ENCODE measurements around the gene AKAP6. TPM values are rescaled to one million over a fixed set of nuclear protein-coding genes. Genes with fewer than 3 reads are reported as not detected.

Gene AKAP6
- total and polyA plus RNA-seq, 5 donors, result 15.8 to 138 (median 115) TPM

DNA sequence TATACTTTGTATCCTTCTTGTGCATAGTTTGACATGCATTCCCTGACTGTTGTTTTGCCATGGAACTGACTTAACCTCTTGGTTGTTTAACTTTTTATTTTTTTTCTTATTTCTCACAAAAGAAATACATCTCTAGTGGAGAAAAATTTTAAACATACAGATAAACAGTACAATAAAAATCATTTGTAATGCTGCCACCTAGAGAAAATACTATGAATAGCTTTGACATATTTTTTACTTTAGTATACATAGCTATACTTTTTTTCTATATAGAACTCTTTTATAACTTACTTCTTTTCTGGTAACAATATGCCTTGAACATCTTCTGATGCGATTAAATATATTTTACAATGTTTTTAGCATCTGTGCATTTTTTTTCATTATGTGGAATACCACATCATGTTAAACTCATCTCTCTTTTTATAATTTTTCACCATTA is 184.5 kb downstream of the AKAP6 start:
- Histone ChIP-seq H3K4me3 (ENCODE audit: low read length) (no peak overlapping the region), H3K9me3 (ENCODE audit: control insufficient read depth, low read length) (no peaks in the 10 kb centered on the region), H3K27me3 (ENCODE audit: control insufficient read depth, insufficient read depth) (no peaks in the 10 kb centered on the region), H3K4me1 (ENCODE audit: control insufficient read depth, insufficient read depth, low read length) (peaks cover 3% of the 10 kb centered on the region), H3K27ac (ENCODE audit: low read length) (no peak overlapping the region)
- ATAC-seq, result no peak
- intact Hi-C loops (cut with DNase I), result no loop called here
- no peak for DNase-seq
- WGBS, result 63% methylated on average over 1 of the region's 1 CpG

DNA sequence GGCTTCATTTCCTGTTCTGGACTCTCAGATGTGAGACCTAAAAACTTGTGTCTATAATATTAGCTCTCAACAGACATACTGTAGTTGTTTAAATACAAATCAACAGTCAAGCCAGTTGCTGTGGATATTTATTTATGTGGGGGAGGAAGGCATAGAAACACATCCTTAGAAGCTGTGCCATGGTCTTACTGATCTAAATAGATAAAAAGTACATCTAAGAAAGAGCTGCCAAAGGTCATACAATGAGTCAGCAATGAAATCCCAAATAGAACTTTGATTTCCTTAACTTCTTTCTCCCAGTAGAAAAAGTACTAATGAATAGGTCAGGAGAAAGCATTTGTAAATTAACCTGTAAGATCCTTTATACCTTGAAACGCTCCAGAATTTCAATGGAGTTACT is 185.1 kb downstream of the AKAP6 start:
- DNase-seq (no peak), ATAC-seq (no peak)
- Histone ChIP-seq H3K9me3 (ENCODE audit: control insufficient read depth, low read length) (no peaks in the 10 kb centered on the region), H3K27ac (ENCODE audit: low read length) (no peak overlapping the region), H3K4me1 (ENCODE audit: control insufficient read depth, insufficient read depth, low read length) (peaks cover 3% of the 10 kb centered on the region), H3K27me3 (ENCODE audit: control insufficient read depth, insufficient read depth) (no peaks in the 10 kb centered on the region), H3K4me3 (ENCODE audit: low read length) (no peak overlapping the region)
- intact Hi-C loops (cut with DNase I), result no loop called here
- WGBS, result 0% methylated on average over 1 of the region's 1 CpG

DNA sequence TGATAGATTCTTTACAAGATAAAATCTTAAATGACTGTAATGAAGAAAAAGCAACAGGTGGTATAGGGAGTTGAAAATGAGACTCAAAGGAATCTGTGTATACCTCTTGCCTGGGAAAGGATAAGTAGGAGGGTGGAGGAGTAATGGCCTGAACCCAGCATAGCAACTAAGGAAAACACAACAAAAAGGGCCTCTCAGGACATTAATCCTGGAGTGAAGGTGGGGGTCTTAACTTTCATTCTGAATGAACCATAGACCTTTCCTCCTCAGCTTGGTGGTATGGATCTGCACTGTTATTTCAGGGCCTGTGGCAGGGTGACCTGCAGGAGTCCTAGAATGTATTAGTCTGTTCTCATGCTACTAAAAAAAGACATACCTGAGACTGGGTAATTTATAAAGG is 185.6 kb downstream of the AKAP6 start:
- H3K27me3 ChIP-seq (ENCODE audit: control insufficient read depth, insufficient read depth), result no peaks in the 10 kb centered on the region
- H3K4me1 ChIP-seq (ENCODE audit: control insufficient read depth, insufficient read depth, low read length), result peaks cover 3% of the 10 kb centered on the region
- DNase-seq (no peak), ATAC-seq (no peak)
- intact Hi-C loops (cut with DNase I), result no loop called here
- peak overlapping the region; percentile 10 for H3K27ac ChIP-seq (ENCODE audit: low read length)
- no peak overlapping the region for H3K4me3 ChIP-seq (ENCODE audit: low read length)
- H3K9me3 ChIP-seq (ENCODE audit: control insufficient read depth, low read length), result no peaks in the 10 kb centered on the region

DNA sequence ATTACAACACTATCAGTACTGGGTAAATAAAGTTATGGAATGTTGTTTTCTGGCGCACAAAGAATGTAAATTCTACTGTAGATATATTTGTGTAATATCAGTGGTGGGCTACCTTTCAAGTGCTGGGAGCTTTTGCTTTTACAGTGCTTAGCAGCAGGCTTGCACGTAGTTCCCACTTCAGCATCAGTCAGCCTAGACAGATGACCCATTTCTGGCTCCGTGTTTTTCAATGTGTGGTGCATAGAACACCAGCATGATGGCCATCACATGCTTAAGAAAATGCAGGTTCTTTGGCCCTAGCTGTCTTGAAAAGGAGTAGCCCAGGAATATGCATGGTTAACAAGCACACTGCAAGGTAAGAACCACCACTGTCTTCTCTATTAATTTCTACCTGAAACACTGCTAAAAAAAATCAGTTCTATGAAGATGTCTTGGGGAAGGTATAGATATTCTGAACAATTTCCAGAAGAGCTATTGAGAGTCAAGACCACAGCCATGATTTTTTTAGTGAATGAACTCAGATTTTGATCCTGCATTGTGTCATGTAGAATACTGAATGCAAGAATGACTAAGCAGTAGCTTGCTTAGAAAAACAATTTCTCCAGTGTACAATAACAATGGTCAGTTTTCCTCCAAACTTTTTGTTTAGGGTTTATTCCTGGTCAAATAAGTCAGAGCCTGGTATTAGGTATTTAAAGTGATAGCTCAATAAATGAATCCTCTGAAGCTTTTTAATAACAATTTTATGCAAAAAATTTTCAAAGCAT is 195.7 kb downstream of the AKAP6 start:
- no peaks in the 10 kb centered on the region for H3K27me3 ChIP-seq (ENCODE audit: control insufficient read depth, insufficient read depth)
- H3K4me1 ChIP-seq (ENCODE audit: control insufficient read depth, insufficient read depth, low read length), result no peaks in the 10 kb centered on the region
- ATAC-seq (no peak), DNase-seq (no peak)
- H3K4me3 ChIP-seq (ENCODE audit: low read length), result no peak overlapping the region
- H3K9me3 ChIP-seq (ENCODE audit: control insufficient read depth, low read length), result no peaks in the 10 kb centered on the region
- intact Hi-C loops (cut with DNase I), result no loop called here
- H3K27ac ChIP-seq (ENCODE audit: low read length), result no peak overlapping the region
- 57% methylated on average over 3 of the region's 3 CpGs for WGBS

DNA sequence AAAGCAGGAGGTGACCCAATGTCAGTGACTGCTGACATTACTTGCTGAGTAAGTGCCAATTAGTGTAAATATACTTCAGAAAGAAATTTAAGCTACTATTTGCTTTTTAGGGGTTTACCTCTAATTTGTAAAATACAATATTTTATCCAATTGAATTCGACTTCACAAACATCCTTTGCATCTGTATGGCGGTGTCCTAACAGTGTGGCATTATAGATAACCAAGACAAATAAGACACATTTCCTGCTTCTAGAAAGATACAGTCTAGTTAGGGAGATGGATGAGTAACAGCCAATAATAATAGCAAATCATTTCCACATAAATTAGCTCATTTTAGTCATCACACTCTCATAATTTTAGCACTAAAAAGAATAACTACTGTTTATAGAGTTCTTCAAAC is 196.5 kb downstream of the AKAP6 start:
- no peak for ATAC-seq

DNA sequence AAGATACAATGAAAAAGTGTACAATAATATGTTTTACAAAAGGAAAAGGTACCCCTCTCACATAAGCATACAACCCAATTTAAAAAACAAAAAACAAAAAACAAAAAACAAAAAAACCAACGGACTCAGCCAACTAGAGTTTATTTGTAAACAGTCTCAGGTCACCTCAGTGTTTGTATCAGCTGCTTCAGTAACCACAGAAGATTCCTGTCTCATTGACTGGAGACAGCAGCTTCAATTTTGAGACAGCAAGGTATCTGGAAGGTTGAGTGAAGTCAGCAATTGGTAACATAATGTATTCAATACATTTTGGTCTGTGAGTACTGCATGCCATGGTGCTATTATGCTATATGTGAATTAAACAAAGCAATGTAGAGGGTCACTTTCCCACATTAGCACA is 201.7 kb downstream of the AKAP6 start:
- 37% methylated on average over 1 of the region's 1 CpG for WGBS
- no peak for ATAC-seq

More for the DNA sequence above, 196.5 kb downstream of the AKAP6 start:
- Histone ChIP-seq H3K27ac (ENCODE audit: low read length) (no peak overlapping the region), H3K4me3 (ENCODE audit: low read length) (no peak overlapping the region), H3K4me1 (ENCODE audit: control insufficient read depth, insufficient read depth, low read length) (no peaks in the 10 kb centered on the region), H3K27me3 (ENCODE audit: control insufficient read depth, insufficient read depth) (no peaks in the 10 kb centered on the region), H3K9me3 (ENCODE audit: control insufficient read depth, low read length) (no peaks in the 10 kb centered on the region)
- intact Hi-C loops (cut with DNase I), result no loop called here
- DNase-seq, result no peak
- WGBS, result 67% methylated on average over 2 of the region's 2 CpGs

DNA sequence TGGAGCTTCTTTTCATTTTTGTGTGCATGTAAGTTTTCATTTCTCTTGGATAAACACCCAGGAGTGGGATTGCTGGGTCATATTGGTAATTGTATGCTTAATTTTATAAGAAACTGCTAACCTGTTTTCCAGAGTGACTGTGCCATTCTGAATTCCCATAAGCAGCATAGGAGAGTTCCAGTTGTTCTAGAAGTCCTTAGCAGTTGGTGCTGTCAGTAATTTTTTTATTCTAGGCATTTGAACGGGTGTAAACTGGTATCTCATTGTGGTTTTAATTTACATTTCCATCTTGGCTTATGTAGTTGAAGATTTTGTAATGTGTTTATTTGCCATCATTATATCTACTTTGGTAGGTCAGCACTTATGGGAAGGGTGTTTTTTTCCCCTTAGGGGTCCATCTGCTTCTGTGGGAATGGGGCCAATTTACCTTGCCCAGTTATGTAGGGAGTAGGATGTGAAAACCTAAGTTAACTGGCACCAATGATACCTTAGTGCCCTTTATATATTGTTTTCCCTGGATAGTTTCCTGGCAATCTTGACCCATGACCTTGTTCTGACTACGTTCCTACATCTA is 202.9 kb downstream of the AKAP6 start:
- no peak for DNase-seq
- H3K4me1 ChIP-seq (ENCODE audit: control insufficient read depth, insufficient read depth, low read length), result peaks cover 2% of the 10 kb centered on the region
- no peaks in the 10 kb centered on the region for H3K9me3 ChIP-seq (ENCODE audit: control insufficient read depth, low read length)
- WGBS, result 49% methylated on average over 2 of the region's 2 CpGs
- intact Hi-C loops (cut with DNase I), result no loop called here
- ATAC-seq, result no peak
- H3K4me3 ChIP-seq (ENCODE audit: low read length), result no peak overlapping the region
- H3K27me3 ChIP-seq (ENCODE audit: control insufficient read depth, insufficient read depth), result no peaks in the 10 kb centered on the region
- H3K27ac ChIP-seq (ENCODE audit: low read length), result no peak overlapping the region

More for the DNA sequence above, 201.7 kb downstream of the AKAP6 start:
- Histone ChIP-seq H3K27ac (ENCODE audit: low read length) (no peak overlapping the region), H3K27me3 (ENCODE audit: control insufficient read depth, insufficient read depth) (no peaks in the 10 kb centered on the region), H3K9me3 (ENCODE audit: control insufficient read depth, low read length) (no peaks in the 10 kb centered on the region), H3K4me1 (ENCODE audit: control insufficient read depth, insufficient read depth, low read length) (no peaks in the 10 kb centered on the region), H3K4me3 (ENCODE audit: low read length) (no peak overlapping the region)
- intact Hi-C loops (cut with DNase I), result no loop called here
- DNase-seq, result no peak

DNA sequence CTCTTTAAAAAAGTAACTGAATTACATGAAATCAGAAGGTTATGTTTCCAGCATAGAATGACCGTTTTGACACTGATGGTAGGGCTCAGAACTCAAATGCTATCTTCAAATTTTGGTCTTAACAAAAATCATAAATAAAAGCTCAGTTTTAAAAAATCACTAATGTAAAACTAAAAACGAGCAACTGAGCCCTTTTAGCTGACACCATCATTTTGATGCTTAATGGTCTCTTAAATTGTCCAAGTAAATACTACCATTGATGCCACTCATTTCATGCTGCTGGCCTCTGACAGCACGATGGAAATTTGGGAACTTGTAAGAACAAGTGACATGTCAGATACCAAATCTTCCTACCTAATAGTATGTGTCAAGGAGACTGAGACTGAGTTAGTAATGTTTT is 205.0 kb downstream of the AKAP6 start:
- intact Hi-C loops (cut with DNase I), result no loop called here
- no peak for ATAC-seq
- Histone ChIP-seq H3K27ac (ENCODE audit: low read length) (no peak overlapping the region), H3K9me3 (ENCODE audit: control insufficient read depth, low read length) (no peaks in the 10 kb centered on the region), H3K4me3 (ENCODE audit: low read length) (no peak overlapping the region), H3K27me3 (ENCODE audit: control insufficient read depth, insufficient read depth) (no peaks in the 10 kb centered on the region), H3K4me1 (ENCODE audit: control insufficient read depth, insufficient read depth, low read length) (peaks cover 2% of the 10 kb centered on the region)
- WGBS, result 69% methylated on average over 3 of the region's 3 CpGs
- DNase-seq, result no peak

DNA sequence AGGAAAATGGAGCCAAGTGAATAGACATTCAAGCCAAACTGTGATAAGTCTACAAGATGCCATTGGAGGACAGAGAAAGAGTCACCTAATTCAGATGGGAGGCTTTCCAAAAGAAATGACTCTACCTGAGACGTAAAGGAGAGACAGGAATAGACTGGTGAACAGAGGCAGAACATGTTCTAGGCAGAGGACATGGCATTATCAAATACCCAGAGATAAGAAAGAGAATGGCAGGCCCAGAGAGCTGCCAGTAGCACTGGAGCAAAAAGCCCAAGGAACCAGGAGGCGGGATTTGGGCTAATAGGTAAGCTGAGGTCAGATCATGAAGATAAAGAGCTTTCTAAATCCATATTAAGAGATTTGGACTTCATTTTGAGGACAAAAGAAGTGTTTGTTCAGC is 207.1 kb downstream of the AKAP6 start:
- intact Hi-C loops (cut with DNase I), result no loop called here
- H3K4me3 ChIP-seq (ENCODE audit: low read length), result no peak overlapping the region
- 78% methylated on average over 2 of the region's 2 CpGs for WGBS
- no peak for DNase-seq
- H3K4me1 ChIP-seq (ENCODE audit: control insufficient read depth, insufficient read depth, low read length), result peaks cover 2% of the 10 kb centered on the region
- H3K27ac ChIP-seq (ENCODE audit: low read length), result no peak overlapping the region
- ATAC-seq, result peak; percentile 49 to 64
- no peaks in the 10 kb centered on the region for H3K27me3 ChIP-seq (ENCODE audit: control insufficient read depth, insufficient read depth)
- no peaks in the 10 kb centered on the region for H3K9me3 ChIP-seq (ENCODE audit: control insufficient read depth, low read length)

DNA sequence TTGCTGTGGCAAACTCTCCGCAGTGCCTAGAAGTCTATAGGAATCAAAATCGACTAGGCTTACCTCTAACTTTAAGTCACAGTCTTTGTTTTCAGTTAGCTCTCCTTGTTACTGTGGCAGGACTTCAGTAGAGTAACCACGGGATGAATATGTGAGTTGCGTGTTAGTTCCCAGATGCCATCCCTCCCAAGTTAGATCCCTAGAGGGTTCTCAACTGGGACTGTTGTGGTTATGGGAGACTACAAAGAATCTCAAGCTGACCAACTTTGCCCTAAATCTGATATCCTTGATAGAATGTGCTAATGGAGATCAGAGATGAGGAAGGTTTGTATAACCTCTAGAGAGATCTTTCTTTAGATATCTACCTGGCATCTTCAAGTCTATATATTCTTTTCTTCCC is 208.1 kb downstream of the AKAP6 start:
- Histone ChIP-seq H3K27ac (ENCODE audit: low read length) (no peak overlapping the region), H3K4me1 (ENCODE audit: control insufficient read depth, insufficient read depth, low read length) (peaks cover 2% of the 10 kb centered on the region)

DNA sequence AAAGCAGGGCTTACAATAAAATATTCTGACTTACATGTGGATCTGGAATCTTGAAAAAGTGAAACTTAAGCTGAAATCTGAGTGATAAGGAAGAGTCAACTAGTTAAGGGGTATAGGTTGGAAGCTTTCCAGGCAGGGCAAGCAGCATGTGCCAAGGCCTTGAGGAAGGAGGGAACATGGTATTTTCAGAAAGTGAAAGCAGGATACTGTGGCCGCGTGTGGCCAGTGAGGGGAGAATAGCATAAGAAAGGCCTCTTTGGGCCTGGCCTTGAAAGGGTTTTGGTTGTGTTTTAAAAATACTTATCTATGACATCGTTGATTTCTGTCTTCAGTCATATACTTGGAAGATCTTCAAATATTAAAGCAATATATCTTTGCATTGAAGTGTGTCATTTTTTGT is 213.4 kb downstream of the AKAP6 start:
- intact Hi-C loops (cut with DNase I), result no loop called here
- DNase-seq, result no peak

More for the DNA sequence above, 208.1 kb downstream of the AKAP6 start:
- no peak for ATAC-seq
- DNase-seq, result no peak
- Histone ChIP-seq H3K4me3 (ENCODE audit: low read length) (no peak overlapping the region), H3K27me3 (ENCODE audit: control insufficient read depth, insufficient read depth) (no peaks in the 10 kb centered on the region), H3K9me3 (ENCODE audit: control insufficient read depth, low read length) (no peaks in the 10 kb centered on the region)
- WGBS, result 86% methylated on average over 4 of the region's 4 CpGs
- intact Hi-C loops (cut with DNase I), result no loop called here

More for the DNA sequence above, 213.4 kb downstream of the AKAP6 start:
- no peaks in the 10 kb centered on the region for H3K27me3 ChIP-seq (ENCODE audit: control insufficient read depth, insufficient read depth)
- H3K4me3 ChIP-seq (ENCODE audit: low read length), result no peak overlapping the region
- H3K4me1 ChIP-seq (ENCODE audit: control insufficient read depth, insufficient read depth, low read length), result peaks cover 1% of the 10 kb centered on the region
- 36% methylated on average over 3 of the region's 3 CpGs for WGBS
- H3K9me3 ChIP-seq (ENCODE audit: control insufficient read depth, low read length), result no peaks in the 10 kb centered on the region
- peak in 1 of 2 donors; percentile 60 for ATAC-seq
- no peak overlapping the region for H3K27ac ChIP-seq (ENCODE audit: low read length)

Measured in right cardiac atrium (tissue), 5 donors.